ENCODE data around the gene CNOT11. TPM values are rescaled to one million over a fixed set of nuclear protein-coding genes. Genes with fewer than 3 reads are reported as not detected.

The CNOT11 gene
- total and polyA plus RNA-seq, 2 donors (not counting 1 experiment from before 2014, with no cell fraction given), result 37.6 to 46.3 TPM

DNA sequence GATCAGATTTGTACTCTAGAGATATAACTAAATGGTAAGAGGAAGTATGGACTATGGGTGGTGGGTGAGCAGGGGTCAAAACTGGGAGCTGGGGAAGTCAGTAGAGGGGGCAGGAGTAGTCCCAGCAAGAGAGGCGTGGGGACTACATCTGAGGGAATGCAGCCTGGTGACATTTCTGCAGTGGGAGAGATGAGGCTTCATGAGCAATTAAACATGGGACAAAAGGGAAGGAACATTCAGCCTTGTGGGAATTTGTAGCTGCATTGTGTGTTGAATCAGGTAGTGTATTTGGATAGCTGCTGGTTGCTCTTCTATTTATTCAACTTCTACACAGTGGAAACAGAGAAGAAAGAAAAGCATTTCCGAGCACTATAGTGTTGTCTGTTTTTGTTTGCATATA lies 3.6 kb downstream of the CNOT11 start:
- POLR2A ChIA-PET, result no interaction called here
- TF ChIP-seq, protein P1, sequence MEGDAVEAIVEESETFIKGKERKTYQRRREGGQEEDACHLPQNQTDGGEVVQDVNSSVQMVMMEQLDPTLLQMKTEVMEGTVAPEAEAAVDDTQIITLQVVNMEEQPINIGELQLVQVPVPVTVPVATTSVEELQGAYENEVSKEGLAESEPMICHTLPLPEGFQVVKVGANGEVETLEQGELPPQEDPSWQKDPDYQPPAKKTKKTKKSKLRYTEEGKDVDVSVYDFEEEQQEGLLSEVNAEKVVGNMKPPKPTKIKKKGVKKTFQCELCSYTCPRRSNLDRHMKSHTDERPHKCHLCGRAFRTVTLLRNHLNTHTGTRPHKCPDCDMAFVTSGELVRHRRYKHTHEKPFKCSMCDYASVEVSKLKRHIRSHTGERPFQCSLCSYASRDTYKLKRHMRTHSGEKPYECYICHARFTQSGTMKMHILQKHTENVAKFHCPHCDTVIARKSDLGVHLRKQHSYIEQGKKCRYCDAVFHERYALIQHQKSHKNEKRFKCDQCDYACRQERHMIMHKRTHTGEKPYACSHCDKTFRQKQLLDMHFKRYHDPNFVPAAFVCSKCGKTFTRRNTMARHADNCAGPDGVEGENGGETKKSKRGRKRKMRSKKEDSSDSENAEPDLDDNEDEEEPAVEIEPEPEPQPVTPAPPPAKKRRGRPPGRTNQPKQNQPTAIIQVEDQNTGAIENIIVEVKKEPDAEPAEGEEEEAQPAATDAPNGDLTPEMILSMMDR (IDR thresholded peaks at IDR 0.05), result no peak
- no peak for TF ChIP-seq EZH2 (IDR thresholded peaks at IDR 0.05; ENCODE audit: borderline replicate concordance, insufficient read depth, low read depth, low read length, poor library complexity, severe bottlenecking)
- H2AFZ ChIP-seq (ENCODE audit: insufficient read depth, low read depth, low read length, poor library complexity, severe bottlenecking), result no peak overlapping the region
- Mint-ChIP-seq H3K27ac (no peak overlapping the region), H3K27me3 (no peaks in the 10 kb centered on the region), H3K4me3 (no peak overlapping the region), H3K9me3 (ENCODE audit: insufficient read depth) (no peaks in the 10 kb centered on the region), H3K4me1 (peaks cover 45% of the 10 kb centered on the region)
- peaks cover 20 to 30% of the 10 kb centered on the region in 2 donors for H3K4me1 ChIP-seq (ENCODE audit: control insufficient read depth in 2 of 2, insufficient read depth in 2 of 2, low read length in 2 of 2)
- H3K27ac ChIP-seq (ENCODE audit: low read length in 2 of 2), result no peak overlapping the region
- CTCF ChIA-PET, result no interaction called here
- H4K20me1 ChIP-seq (ENCODE audit: control insufficient read depth, insufficient read depth, low read length, poor library complexity, severe bottlenecking), result peaks cover 65% of the 10 kb centered on the region
- intact Hi-C loops (cut with micrococcal nuclease), result no loop called here
- H3K9me3 ChIP-seq (ENCODE audit: control extremely low read depth in 1 of 3, control insufficient read depth in 2 of 3, insufficient read depth in 1 of 3, low read length in 2 of 3), result no peaks in the 10 kb centered on the region
- peaks cover 0 to 40% of the 10 kb centered on the region in 2 experiments for H3K36me3 ChIP-seq (replicated peaks in 1 of 2; ENCODE audit: control extremely low read depth in 1 of 2, control insufficient read depth in 1 of 2, extremely low read depth in 1 of 2, insufficient read depth in 2 of 2, low read length in 1 of 2)
- no peak overlapping the region for H3K9ac ChIP-seq (ENCODE audit: low read length)
- WGBS (ENCODE audit: insufficient coverage), result 100% methylated on average over 1 of the region's 2 CpGs
- no peak for ATAC-seq (ENCODE audit: low read depth)
- no peaks in the 10 kb centered on the region for H3K27me3 ChIP-seq (replicated peaks in 1 of 4; ENCODE audit: control extremely low read depth in 1 of 4, control insufficient read depth in 3 of 4, insufficient read depth in 4 of 4, low read length in 3 of 4)
- no peak overlapping the region for H3K4me2 ChIP-seq (replicated peaks; ENCODE audit: low read depth, low read length, poor library complexity, severe bottlenecking)
- H3K4me3 ChIP-seq (ENCODE audit: control extremely low read depth in 1 of 5, extremely low read depth in 1 of 5, insufficient read depth in 1 of 5, low read depth in 2 of 5, low read length in 4 of 5), result no peak overlapping the region
- no peak for DNase-seq
- H3K79me2 ChIP-seq (ENCODE audit: control insufficient read depth, insufficient read depth, low read length), result peaks cover 44% of the 10 kb centered on the region

DNA sequence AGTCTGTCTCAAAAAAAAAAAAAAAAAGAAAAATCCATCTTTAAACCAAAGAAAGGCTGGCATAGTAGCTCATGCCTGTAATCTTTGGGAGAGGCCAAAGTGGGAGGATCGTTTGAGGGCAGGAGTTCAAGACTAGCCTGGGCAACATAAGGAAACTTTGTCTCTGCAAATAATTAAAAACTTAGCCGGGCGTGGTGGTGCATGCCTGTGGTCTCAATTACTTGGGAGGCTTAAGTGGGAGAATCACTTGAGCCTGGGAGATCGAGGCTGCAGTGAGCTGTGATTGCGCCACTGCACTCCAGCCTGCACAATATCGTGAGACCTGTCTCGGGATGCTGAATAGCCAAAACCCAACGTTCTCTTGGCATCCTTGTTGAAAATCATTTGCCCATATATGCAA lies 6.1 kb downstream of the CNOT11 start:
- WGBS (ENCODE audit: insufficient coverage), result 100% methylated on average over 4 of the region's 8 CpGs
- peaks cover 12 to 18% of the 10 kb centered on the region in 2 donors for H3K4me1 ChIP-seq (ENCODE audit: control insufficient read depth in 2 of 2, insufficient read depth in 2 of 2, low read length in 2 of 2)
- H4K20me1 ChIP-seq (ENCODE audit: control insufficient read depth, insufficient read depth, low read length, poor library complexity, severe bottlenecking), result peaks cover 59% of the 10 kb centered on the region
- H3K27me3 ChIP-seq (replicated peaks in 1 of 4; ENCODE audit: control extremely low read depth in 1 of 4, control insufficient read depth in 3 of 4, insufficient read depth in 4 of 4, low read length in 3 of 4), result no peaks in the 10 kb centered on the region
- intact Hi-C loops (cut with micrococcal nuclease), result no loop called here
- ATAC-seq (ENCODE audit: low read depth), result no peak
- H3K4me3 ChIP-seq (ENCODE audit: control extremely low read depth in 1 of 5, extremely low read depth in 1 of 5, insufficient read depth in 1 of 5, low read depth in 2 of 5, low read length in 4 of 5), result no peak overlapping the region
- Mint-ChIP-seq H3K27ac (no peak overlapping the region), H3K4me3 (no peak overlapping the region), H3K27me3 (no peaks in the 10 kb centered on the region), H3K9me3 (ENCODE audit: insufficient read depth) (no peaks in the 10 kb centered on the region), H3K4me1 (peaks cover 30% of the 10 kb centered on the region)
- CTCF ChIA-PET, result interaction anchor here (1.4 kb wide), 1 partner anchor 10 kb away, joined by 4 read pairs; no protein-coding TSS in a partner anchor
- peaks cover 0 to 54% of the 10 kb centered on the region in 2 experiments for H3K36me3 ChIP-seq (replicated peaks in 1 of 2; ENCODE audit: control extremely low read depth in 1 of 2, control insufficient read depth in 1 of 2, extremely low read depth in 1 of 2, insufficient read depth in 2 of 2, low read length in 1 of 2)
- H3K4me2 ChIP-seq (replicated peaks; ENCODE audit: low read depth, low read length, poor library complexity, severe bottlenecking), result no peak overlapping the region
- H3K27ac ChIP-seq (ENCODE audit: low read length in 2 of 2), result no peak overlapping the region
- no peaks in the 10 kb centered on the region for H3K9me3 ChIP-seq (ENCODE audit: control extremely low read depth in 1 of 3, control insufficient read depth in 2 of 3, insufficient read depth in 1 of 3, low read length in 2 of 3)
- H2AFZ ChIP-seq (ENCODE audit: insufficient read depth, low read depth, low read length, poor library complexity, severe bottlenecking), result no peak overlapping the region
- peaks cover 33% of the 10 kb centered on the region for H3K79me2 ChIP-seq (ENCODE audit: control insufficient read depth, insufficient read depth, low read length)
- no peak overlapping the region for H3K9ac ChIP-seq (ENCODE audit: low read length)
- TF ChIP-seq, protein P1 (IDR thresholded peaks at IDR 0.05), result no peak
- no peak for TF ChIP-seq EZH2 (IDR thresholded peaks at IDR 0.05; ENCODE audit: borderline replicate concordance, insufficient read depth, low read depth, low read length, poor library complexity, severe bottlenecking)
- no peak for DNase-seq
- POLR2A ChIA-PET, result interaction anchor here (0.7 kb wide), 1 partner anchor 68 kb away, joined by 5 read pairs; no protein-coding TSS in a partner anchor
